ENCODE measurements around the gene DNM3. TPM values are rescaled to one million over a fixed set of nuclear protein-coding genes. Genes with fewer than 3 reads are reported as not detected.

The DNM3 gene
- polyA plus RNA-seq, 3 donors = 0.15 TPM; not detected in 2

- Histone ChIP-seq H3K4me3 (replicated peaks in 1 of 3; ENCODE audit: low read depth in 2 of 3, low read length in 3 of 3) (no peak overlapping the region), H3K4me2 (replicated peaks; ENCODE audit: extremely low read depth, low read length, poor library complexity, severe bottlenecking) (no peak overlapping the region), H3K79me2 (ENCODE audit: insufficient read depth, low read length) (no peaks in the 10 kb centered on the region), H3K27ac (ENCODE audit: low read depth in 1 of 2, low read length in 2 of 2) (no peak overlapping the region), H3K9me3 (replicated peaks in 1 of 2; ENCODE audit: control insufficient read depth in 1 of 2, insufficient read depth in 1 of 2, low read length in 2 of 2) (no peaks in the 10 kb centered on the region), H3K4me1 (ENCODE audit: control insufficient read depth in 1 of 2, insufficient read depth in 2 of 2, low read length in 2 of 2) (peaks cover 0 to 2% of the 10 kb centered on the region in 2 donors), H3K9ac (ENCODE audit: insufficient read depth, low read length, poor library complexity, severe bottlenecking) (no peak overlapping the region), H2AFZ (ENCODE audit: insufficient read depth, low read depth, low read length, poor library complexity, severe bottlenecking) (no peak overlapping the region), H4K20me1 (ENCODE audit: insufficient read depth, low read length) (no peaks in the 10 kb centered on the region), H3K36me3 (replicated peaks in 1 of 2; ENCODE audit: control insufficient read depth in 1 of 2, insufficient read depth in 2 of 2, low read length in 2 of 2) (no peaks in the 10 kb centered on the region), H3K27me3 (ENCODE audit: control insufficient read depth in 2 of 2, insufficient read depth in 2 of 2, low read length in 2 of 2) (no peaks in the 10 kb centered on the region)
- 17% methylated on average over 1 of the region's 5 CpGs for WGBS (ENCODE audit: insufficient coverage)
- peaks cover 0 to 3% of the 10 kb centered on the region in 2 donors for H3K36me3 Mint-ChIP-seq
- peaks cover 9% of the 10 kb centered on the region for H3K4me1 Mint-ChIP-seq
- DNase-seq = no peak
- no peaks in the 10 kb centered on the region for H3K27me3 Mint-ChIP-seq (ENCODE audit: low read depth in 3 of 3)
- no peak for TF ChIP-seq CTCF (IDR thresholded peaks at IDR 0.05)
- no peaks in the 10 kb centered on the region for H3K9me3 Mint-ChIP-seq
- H3K4me3 Mint-ChIP-seq = no peak overlapping the region
- intact Hi-C loops (cut with micrococcal nuclease) = no loop called here
- H3K27ac Mint-ChIP-seq = no peak overlapping the region
Measured at GRCh38 chr1:172357753-172358385, 516.6 kb downstream of the DNM3 start.

GRCh38 chr1:172359491-172359999 is 518.2 kb downstream of the DNM3 start:
- Mint-ChIP-seq H3K4me1 (peaks cover 9% of the 10 kb centered on the region), H3K27me3 (ENCODE audit: low read depth in 3 of 3) (no peaks in the 10 kb centered on the region), H3K4me3 (no peak overlapping the region), H3K36me3 (peaks cover 0 to under 1% of the 10 kb centered on the region in 2 donors), H3K27ac (no peak overlapping the region), H3K9me3 (no peaks in the 10 kb centered on the region)
- Histone ChIP-seq H3K79me2 (ENCODE audit: insufficient read depth, low read length) (no peaks in the 10 kb centered on the region), H3K27me3 (ENCODE audit: control insufficient read depth in 2 of 2, insufficient read depth in 2 of 2, low read length in 2 of 2) (no peaks in the 10 kb centered on the region), H4K20me1 (ENCODE audit: insufficient read depth, low read length) (no peaks in the 10 kb centered on the region), H3K36me3 (replicated peaks in 1 of 2; ENCODE audit: control insufficient read depth in 1 of 2, insufficient read depth in 2 of 2, low read length in 2 of 2) (no peaks in the 10 kb centered on the region), H2AFZ (ENCODE audit: insufficient read depth, low read depth, low read length, poor library complexity, severe bottlenecking) (no peak overlapping the region), H3K27ac (ENCODE audit: low read depth in 1 of 2, low read length in 2 of 2) (no peak overlapping the region), H3K9me3 (replicated peaks in 1 of 2; ENCODE audit: control insufficient read depth in 1 of 2, insufficient read depth in 1 of 2, low read length in 2 of 2) (no peaks in the 10 kb centered on the region), H3K9ac (ENCODE audit: insufficient read depth, low read length, poor library complexity, severe bottlenecking) (no peak overlapping the region), H3K4me1 (ENCODE audit: control insufficient read depth in 1 of 2, insufficient read depth in 2 of 2, low read length in 2 of 2) (peaks cover 0 to 2% of the 10 kb centered on the region in 2 donors), H3K4me2 (replicated peaks; ENCODE audit: extremely low read depth, low read length, poor library complexity, severe bottlenecking) (no peak overlapping the region), H3K4me3 (replicated peaks in 1 of 3; ENCODE audit: low read depth in 2 of 3, low read length in 3 of 3) (no peak overlapping the region)
- TF ChIP-seq CTCF (IDR thresholded peaks at IDR 0.05) = no peak
- no peak for DNase-seq
- intact Hi-C loops (cut with micrococcal nuclease) = no loop called here
- 100% methylated on average over 1 of the region's 3 CpGs for WGBS (ENCODE audit: insufficient coverage)
